NT2/D1 (cell line): Measurements from ENCODE around the gene DUS3L.

Source experiments
- DNase-seq: peaks from one replicate; pipeline ENCODE4 v3.0.0-alpha.2; 2011; ENCODE audit warnings: low read depth, low spot score
- H3K27me3 ChIP-seq: 2 replicates; pipeline ENCODE4 v1.6.0; 2011; ENCODE audit warnings: mild to moderate bottlenecking; ENCODE audit not compliant: insufficient read length, insufficient read depth
- H3K36me3 ChIP-seq: 2 replicates; pipeline ENCODE4 v1.6.1; 2011; ENCODE audit warnings: mild to moderate bottlenecking, low read length, mixed read lengths; ENCODE audit not compliant: insufficient read depth, insufficient read length
- H3K4me1 ChIP-seq: 2 replicates; pipeline ENCODE4 v1.5.1; 2011; ENCODE audit not compliant: insufficient read depth, insufficient read length
- H3K4me3 ChIP-seq: 2 replicates; pipeline ENCODE4 v1.5.1; 2011; ENCODE audit warnings: low read depth; ENCODE audit not compliant: insufficient read length
- H3K9ac ChIP-seq: 2 replicates; pipeline ENCODE4 v1.6.0; 2011; ENCODE audit warnings: low read depth; ENCODE audit not compliant: insufficient read length
- H3K9me3 ChIP-seq: 2 replicates; pipeline ENCODE4 v1.5.1; 2011; ENCODE audit warnings: mild to moderate bottlenecking, low read length; ENCODE audit not compliant: insufficient read depth
- SUZ12 ChIP-seq: IDR thresholded peaks from 2 replicates; pipeline ENCODE4 v1.6.1; 2011; ENCODE audit not compliant: insufficient read length, insufficient read depth; ENCODE audit errors: extremely low read depth
- YY1 ChIP-seq: IDR thresholded peaks from 2 replicates; pipeline ENCODE4 v1.6.1; 2011; ENCODE audit not compliant: insufficient read length, insufficient read depth
- ZNF274 ChIP-seq: IDR thresholded peaks from 2 replicates; pipeline ENCODE4 v1.6.1; 2011; ENCODE audit warnings: mild to moderate bottlenecking, low read depth, low read length

DUS3L gene

DNA sequence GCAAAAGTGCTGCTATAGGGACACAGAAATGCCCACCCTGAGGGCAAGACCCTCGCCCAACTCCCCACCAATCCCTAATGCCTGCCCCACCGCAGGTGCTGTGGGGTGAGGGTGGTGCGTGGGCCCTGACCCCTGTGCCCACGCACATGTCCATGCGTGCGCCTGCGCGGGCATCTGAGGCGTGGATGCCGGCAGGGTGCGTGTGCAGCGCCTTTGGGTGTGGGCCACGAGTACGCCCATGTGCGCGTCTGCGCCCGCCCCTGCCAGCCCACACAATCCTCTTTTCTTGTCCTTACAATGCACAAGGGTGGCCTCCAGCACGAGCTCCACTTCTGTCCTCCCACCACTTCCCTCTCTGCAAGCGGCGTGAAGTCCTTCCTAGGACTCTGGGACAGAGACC is 34.2 kb upstream of the DUS3L start:
- Histone ChIP-seq H3K4me1 (peaks cover 22% of the 10 kb centered on the region), H3K36me3 (no peaks in the 10 kb centered on the region), H3K27me3 (no peaks in the 10 kb centered on the region), H3K4me3 (no peak overlapping the region), H3K9ac (peak overlapping the region; percentile 42), H3K9me3 (no peaks in the 10 kb centered on the region)
- no peak for DNase-seq
- TF ChIP-seq ZNF274: no peak
- no peak for TF ChIP-seq SUZ12
- TF ChIP-seq YY1: no peak

DNA sequence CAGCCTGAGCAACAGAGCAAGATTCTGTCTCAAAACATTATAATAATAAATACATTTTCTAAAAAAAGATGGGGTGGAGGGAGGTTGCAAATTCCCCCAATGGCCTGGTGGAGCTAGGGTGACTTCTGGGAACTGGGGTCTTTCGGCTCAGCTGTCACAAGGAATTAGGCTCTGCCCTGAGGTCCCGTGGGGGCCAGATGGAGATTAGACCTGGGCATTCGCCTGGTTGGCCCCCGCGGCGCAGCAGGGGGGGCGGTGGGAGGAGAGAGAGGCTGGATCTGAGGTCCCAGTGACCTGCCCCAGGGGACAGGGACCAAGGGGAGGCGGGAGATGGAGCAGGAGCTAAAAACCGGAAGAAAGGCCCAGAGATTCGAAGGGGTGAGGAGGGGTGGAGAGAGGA is 33.8 kb upstream of the DUS3L start:
- no peak overlapping the region for H3K4me3 ChIP-seq
- no peaks in the 10 kb centered on the region for H3K36me3 ChIP-seq
- no peaks in the 10 kb centered on the region for H3K9me3 ChIP-seq
- no peak for TF ChIP-seq SUZ12
- TF ChIP-seq YY1: no peak
- TF ChIP-seq ZNF274: no peak
- H3K4me1 ChIP-seq: peaks cover 20% of the 10 kb centered on the region
- no peak for DNase-seq
- no peaks in the 10 kb centered on the region for H3K27me3 ChIP-seq
- H3K9ac ChIP-seq: peak overlapping the region; percentile 42

DNA sequence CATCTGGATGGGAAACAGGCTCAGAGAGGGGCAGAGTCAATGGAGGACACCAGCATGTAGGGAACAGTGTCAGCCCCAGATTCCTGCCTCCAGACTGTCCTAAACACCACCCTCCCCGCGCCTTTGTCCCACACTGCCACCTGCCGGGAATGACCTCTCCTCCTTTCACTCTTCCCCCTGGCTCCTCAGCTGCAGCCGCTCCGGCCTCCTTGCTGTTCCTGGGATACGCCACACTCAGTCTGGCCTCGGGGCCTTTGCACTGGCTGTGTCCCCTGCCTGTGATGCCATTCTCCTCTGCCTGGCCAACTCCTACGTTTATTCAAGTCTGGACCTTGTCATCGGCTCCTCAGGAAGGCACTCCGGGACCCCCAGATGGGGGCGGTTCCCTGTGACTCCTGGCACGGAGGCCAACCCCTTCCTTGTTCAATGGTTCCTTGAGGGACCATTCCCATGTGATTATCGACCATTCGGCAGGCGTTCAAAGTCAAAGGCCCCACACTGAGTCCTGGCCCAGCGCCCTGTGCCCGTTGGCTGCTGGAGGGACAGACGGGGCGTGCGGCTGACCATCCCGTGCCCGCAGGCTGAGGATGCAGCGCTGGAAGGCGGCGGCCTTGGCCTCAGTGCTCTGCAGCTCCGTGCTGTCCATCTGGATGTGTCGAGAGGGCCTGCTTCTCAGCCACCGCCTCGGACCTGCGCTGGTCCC is 32.8 kb upstream of the DUS3L start:
- Histone ChIP-seq H3K9ac (no peak overlapping the region), H3K9me3 (no peaks in the 10 kb centered on the region), H3K4me3 (no peak overlapping the region), H3K4me1 (peaks cover 17% of the 10 kb centered on the region), H3K36me3 (no peaks in the 10 kb centered on the region), H3K27me3 (no peaks in the 10 kb centered on the region)
- no peak for DNase-seq
- no peak for TF ChIP-seq YY1
- TF ChIP-seq SUZ12: no peak
- TF ChIP-seq ZNF274: no peak

DNA sequence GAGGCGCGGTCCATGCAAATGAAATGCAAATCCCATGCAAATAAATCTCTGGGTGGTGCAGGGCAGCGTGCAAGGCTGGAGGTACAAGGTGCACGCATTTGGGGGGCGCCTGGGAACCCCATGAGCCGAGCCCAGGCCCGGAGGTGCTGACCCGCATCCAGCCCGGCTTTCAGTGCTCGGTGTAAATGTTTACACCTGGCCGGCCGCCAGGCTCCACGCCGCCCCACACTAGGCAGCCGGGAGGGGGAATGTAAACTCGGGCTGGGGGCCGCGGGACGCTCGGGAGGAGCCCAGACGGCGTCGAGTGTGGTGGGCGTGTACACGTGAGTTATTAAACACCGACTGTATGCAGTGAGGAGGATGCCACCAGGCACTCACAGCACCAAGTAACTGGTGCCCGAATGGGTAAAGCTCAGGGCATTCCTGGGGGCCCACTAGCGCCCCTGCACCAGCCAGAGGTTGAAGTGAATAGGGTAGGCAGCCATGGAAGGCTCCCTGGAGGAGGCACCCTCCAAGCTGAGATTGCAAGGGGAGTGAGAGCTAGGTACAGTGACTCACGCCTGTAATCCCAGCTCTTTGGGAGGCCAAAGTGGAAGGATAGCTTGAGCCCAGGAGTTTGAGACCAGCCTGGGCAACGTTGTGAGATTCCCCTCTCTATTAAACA is 31.4 kb upstream of the DUS3L start:
- no peak for TF ChIP-seq YY1
- TF ChIP-seq ZNF274: no peak
- no peak for TF ChIP-seq SUZ12
- no peaks in the 10 kb centered on the region for H3K36me3 ChIP-seq
- no peak overlapping the region for H3K4me3 ChIP-seq
- no peaks in the 10 kb centered on the region for H3K27me3 ChIP-seq
- DNase-seq: no peak
- H3K9me3 ChIP-seq: no peaks in the 10 kb centered on the region
- H3K4me1 ChIP-seq: peaks cover 16% of the 10 kb centered on the region
- peak overlapping the region; percentile 8 for H3K9ac ChIP-seq

DNA sequence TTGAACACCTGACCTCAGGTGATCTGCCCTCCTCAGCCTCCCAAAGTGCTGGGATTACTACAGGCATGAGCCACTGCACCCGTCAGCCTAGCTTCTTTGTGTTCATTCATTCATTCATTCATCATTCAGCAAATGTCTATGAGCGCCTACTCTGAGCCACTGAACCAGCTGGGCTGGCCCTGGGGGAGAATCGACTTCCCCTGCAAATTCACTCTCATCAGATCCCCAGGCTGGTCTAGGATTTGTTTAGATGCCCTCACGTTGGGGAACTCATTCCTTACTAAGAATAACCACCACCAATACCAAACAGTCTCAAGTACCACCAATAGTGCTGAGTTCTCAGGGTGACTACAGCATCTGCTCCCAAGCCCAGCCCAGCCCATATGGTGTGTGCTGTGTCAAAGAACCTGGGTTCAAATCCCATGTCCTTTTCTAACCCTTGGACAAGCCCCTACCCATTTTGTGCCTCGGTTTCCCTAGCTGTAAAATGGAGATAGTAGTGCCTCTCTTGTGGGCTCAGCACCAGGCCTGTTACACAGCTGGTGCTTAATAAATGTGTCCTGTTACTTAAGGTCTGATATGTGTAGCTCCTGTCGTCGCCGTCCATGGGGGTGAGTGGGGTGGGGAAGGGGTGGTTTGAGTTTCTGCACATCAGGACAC is 30.7 kb upstream of the DUS3L start:
- H3K4me1 ChIP-seq: peaks cover 10% of the 10 kb centered on the region
- no peaks in the 10 kb centered on the region for H3K36me3 ChIP-seq
- H3K9me3 ChIP-seq: no peaks in the 10 kb centered on the region
- H3K4me3 ChIP-seq: no peak overlapping the region
- no peaks in the 10 kb centered on the region for H3K27me3 ChIP-seq
- DNase-seq: no peak
- H3K9ac ChIP-seq: no peak overlapping the region
- TF ChIP-seq YY1 (no peak), SUZ12 (no peak), ZNF274 (no peak)

DNA sequence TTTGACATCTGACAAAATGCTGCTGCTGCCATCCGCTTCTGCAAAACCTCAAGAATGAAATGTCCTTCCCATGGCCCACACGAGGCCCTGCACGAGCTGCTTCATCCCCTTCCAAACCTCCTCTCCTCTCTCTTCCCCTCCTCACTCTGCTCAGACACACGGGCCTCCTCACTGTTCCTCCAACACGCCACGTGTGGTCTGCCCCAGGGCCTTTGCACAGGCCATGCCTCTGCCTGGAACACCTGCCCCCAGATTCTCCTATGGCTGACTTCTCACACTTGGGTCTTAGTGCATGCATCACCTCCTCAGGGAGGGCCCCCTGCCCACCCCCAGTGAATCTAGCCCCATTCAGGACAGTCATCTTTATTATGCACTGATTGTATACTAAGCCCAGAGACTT is 29.8 kb upstream of the DUS3L start:
- peaks cover 5% of the 10 kb centered on the region for H3K4me1 ChIP-seq
- TF ChIP-seq SUZ12 (no peak), ZNF274 (no peak), YY1 (no peak)
- no peaks in the 10 kb centered on the region for H3K36me3 ChIP-seq
- H3K4me3 ChIP-seq: no peak overlapping the region
- no peaks in the 10 kb centered on the region for H3K27me3 ChIP-seq
- no peak overlapping the region for H3K9ac ChIP-seq
- DNase-seq: no peak
- H3K9me3 ChIP-seq: no peaks in the 10 kb centered on the region

DNA sequence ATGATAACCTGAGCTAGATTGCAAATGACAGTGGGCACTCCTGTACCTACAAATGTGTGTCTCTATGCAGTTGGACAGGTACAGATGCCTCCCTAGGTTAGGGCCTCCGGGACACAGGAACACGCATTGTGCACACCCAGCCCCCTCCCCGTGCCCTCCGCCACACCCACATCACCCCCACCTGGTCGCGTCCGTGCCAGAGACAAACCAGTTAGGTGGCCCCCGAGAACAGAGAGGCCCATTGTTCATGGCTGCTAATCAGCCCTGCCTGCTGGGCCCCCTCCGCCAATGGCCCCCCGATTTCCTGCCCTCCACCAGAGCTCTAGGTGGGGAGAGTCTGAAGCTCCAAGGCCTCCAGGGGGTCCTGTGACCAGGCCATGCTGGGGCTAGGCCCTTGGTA is 27.6 kb upstream of the DUS3L start:
- Histone ChIP-seq H3K27me3 (no peaks in the 10 kb centered on the region), H3K4me3 (no peak overlapping the region), H3K9ac (no peak overlapping the region), H3K36me3 (no peaks in the 10 kb centered on the region), H3K4me1 (peaks cover 10% of the 10 kb centered on the region), H3K9me3 (no peaks in the 10 kb centered on the region)
- DNase-seq: no peak
- TF ChIP-seq SUZ12 (no peak), YY1 (no peak), ZNF274 (no peak)
